Transverse colon (tissue), 4 donors: Measurements from ENCODE around the gene SYT13. TPM values are rescaled to one million over a fixed set of nuclear protein-coding genes. Genes with fewer than 3 reads are reported as not detected.

Experiments used
- DNase-seq: peaks from one replicate; pipeline ENCODE4 v3.0.0-alpha.2; 2019
- H3K27ac ChIP-seq, 4 donors: fragments of 200-600 bp; sonication (generic); 2 replicates each; pipeline ENCODE4 v1.5.1; 2016 to 2018; ENCODE audit warnings: inconsistent platforms in 4 of 4
- H3K27me3 ChIP-seq: fragments of 200-600 bp; sonication (generic); 2 replicates; pipeline ENCODE4 v1.5.1; 2017; ENCODE audit warnings: inconsistent platforms
- H3K36me3 ChIP-seq, 4 donors: fragments of 200-600 bp; sonication (generic); 2 replicates each; pipeline ENCODE4 v1.5.1; 2017 to 2019; ENCODE audit warnings: inconsistent platforms in 4 of 4
- H3K4me1 ChIP-seq, 4 donors: fragments of 200-600 bp; sonication (generic); 2 replicates each; pipeline ENCODE4 v1.5.1; 2017 to 2020; ENCODE audit warnings: inconsistent platforms in 4 of 4
- H3K4me3 ChIP-seq, 4 donors: fragments of 200-600 bp; sonication (generic); 1 replicate in 1 of 4; 2 replicates in 3 of 4; pipeline versions ENCODE4 v1.5.1 to v1.6.1; 2017 to 2019; ENCODE audit warnings: inconsistent platforms in 4 of 4
- H3K9me3 ChIP-seq, 2 donors: fragments of 200-600 bp; sonication (generic); 2 replicates each; pipeline ENCODE4 v1.5.1; 2017 to 2019; ENCODE audit warnings: inconsistent platforms in 2 of 2
- EP300 ChIP-seq: sonication (generic); formaldehyde crosslinking; IDR thresholded peaks from one replicate; pipeline ENCODE4 v1.6.1; 2017; ENCODE audit warnings: antibody characterized with exemption, low read depth
- POLR2A ChIP-seq: fragments of 450-650 bp; IDR thresholded peaks from one replicate; pipeline ENCODE4 v1.6.1; 2016; ENCODE audit warnings: antibody characterized with exemption, mild to moderate bottlenecking, moderate library complexity
- POLR2AphosphoS5 ChIP-seq, 3 donors: sonication (generic); formaldehyde crosslinking; IDR thresholded peaks; one replicate each; pipeline ENCODE4 v1.6.1; 2016; ENCODE audit warnings: antibody characterized with exemption in 3 of 3
- WGBS, 2 donors: methylation state at CpG; one replicate each; pipeline ENCODE4 v1.1.5; 2018; ENCODE audit warnings: low coverage in 1 of 2; 5-methylcytosine and 5-hydroxymethylcytosine counted together
- in situ Hi-C, 4 donors: fragments of 200-750 bp; cut with MboI; loops; one replicate each; pipeline versions ENCODE4 v1.15.0 to v1.15.1; 2017; ENCODE audit warnings: low sequenced_read_pairs in 3 of 4, low pct_ligation_motif_present in 1 of 4, low pct_unique_long_range_greater_than_20kb in 1 of 4
- intact Hi-C: fragments of 100-400 bp; cut with DNase I; formaldehyde crosslinking; loops from one replicate; pipeline ENCODE4 v1.15.1; 2023; ENCODE audit warnings: low total_unique reads
- total RNA-seq, 4 donors: library from RNA; depleted of rRNA; stranded (reverse); fragments of >200 nt; gene quantifications; one replicate each; pipeline ENCODE4 v1.1.0, GENCODE V29; 2016
- TF ChIP-seq, protein P1 (sequence below), 5 experiments: fragments of 200-600 bp in 3 of 5; fragments of 450-650 bp in 2 of 5; sonication (generic) in 3 of 5; IDR thresholded peaks; 1 replicate in 2 of 5; 2 replicates in 3 of 5; pipeline ENCODE4 v1.5.1; 2016 to 2017; ENCODE audit warnings: antibody characterized with exemption in 5 of 5, inconsistent platforms in 3 of 5, mild to moderate bottlenecking in 2 of 5, moderate library complexity in 1 of 5

The SYT13 gene
- total RNA-seq, 4 donors from 2014 or later = 10.5 to 28.6 (median 23.4) TPM

DNA sequence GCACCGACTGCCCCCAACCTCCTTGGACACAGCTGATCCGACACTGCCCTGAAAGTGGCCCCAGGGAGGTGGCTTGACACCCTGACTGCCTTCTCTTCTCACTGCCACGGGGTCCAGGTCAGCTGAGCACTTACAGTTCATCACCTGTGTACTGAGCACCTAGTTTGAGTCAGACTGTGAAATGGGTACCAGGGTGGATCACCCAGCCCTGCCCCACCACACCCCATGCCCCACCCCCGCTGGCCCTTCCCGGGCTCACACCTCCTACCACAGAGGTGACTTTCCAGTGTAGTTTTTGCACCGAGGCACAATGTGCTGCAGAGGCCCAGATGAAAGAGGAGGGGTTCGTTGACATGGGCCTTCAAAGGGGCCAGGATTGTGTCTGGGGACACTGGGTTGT is 80.2 kb downstream of the SYT13 start:
- Histone ChIP-seq H3K9me3 (no peaks in the 10 kb centered on the region), H3K4me3 (no peak overlapping the region), H3K27me3 (no peaks in the 10 kb centered on the region), H3K36me3 (no peaks in the 10 kb centered on the region), H3K27ac (no peak overlapping the region), H3K4me1 (peaks cover 23 to 33% (median 31%) of the 10 kb centered on the region in 4 donors)
- intact Hi-C loops = no loop called here
- WGBS, 2 donors = 75% methylated on average over 7 of the region's 7 CpGs; no CpG with 5 or more reads in 1 of the 2 donors
- DNase-seq = no peak
- in situ Hi-C loops = no loop called here
- TF ChIP-seq, protein P1, sequence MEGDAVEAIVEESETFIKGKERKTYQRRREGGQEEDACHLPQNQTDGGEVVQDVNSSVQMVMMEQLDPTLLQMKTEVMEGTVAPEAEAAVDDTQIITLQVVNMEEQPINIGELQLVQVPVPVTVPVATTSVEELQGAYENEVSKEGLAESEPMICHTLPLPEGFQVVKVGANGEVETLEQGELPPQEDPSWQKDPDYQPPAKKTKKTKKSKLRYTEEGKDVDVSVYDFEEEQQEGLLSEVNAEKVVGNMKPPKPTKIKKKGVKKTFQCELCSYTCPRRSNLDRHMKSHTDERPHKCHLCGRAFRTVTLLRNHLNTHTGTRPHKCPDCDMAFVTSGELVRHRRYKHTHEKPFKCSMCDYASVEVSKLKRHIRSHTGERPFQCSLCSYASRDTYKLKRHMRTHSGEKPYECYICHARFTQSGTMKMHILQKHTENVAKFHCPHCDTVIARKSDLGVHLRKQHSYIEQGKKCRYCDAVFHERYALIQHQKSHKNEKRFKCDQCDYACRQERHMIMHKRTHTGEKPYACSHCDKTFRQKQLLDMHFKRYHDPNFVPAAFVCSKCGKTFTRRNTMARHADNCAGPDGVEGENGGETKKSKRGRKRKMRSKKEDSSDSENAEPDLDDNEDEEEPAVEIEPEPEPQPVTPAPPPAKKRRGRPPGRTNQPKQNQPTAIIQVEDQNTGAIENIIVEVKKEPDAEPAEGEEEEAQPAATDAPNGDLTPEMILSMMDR (IDR thresholded peaks at IDR 0.05) = no peak
- TF ChIP-seq POLR2AphosphoS5 (IDR thresholded peaks at IDR 0.05) (no peak), EP300 (no peak), POLR2A (no peak)

DNA sequence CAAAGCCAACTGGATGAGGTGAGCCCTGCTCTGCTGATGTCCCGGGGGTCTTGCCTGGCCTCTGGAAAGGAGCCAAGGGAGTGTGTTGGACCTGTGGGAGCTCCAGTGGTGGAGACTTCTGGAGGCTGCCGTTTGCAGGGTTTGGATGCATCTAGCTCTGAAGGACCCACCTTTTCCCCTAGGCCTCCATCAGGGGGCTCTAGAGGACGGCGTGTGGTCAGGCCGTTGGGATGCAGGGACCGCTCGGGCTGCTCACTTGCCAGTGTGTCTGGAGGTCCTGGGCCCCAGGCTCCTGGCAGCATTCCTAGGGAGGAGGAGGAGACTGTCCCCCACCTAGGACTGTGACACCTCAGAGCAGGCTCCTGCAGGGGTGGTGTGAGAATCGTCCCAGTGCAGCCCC is 81.4 kb downstream of the SYT13 start:
- H3K9me3 ChIP-seq = no peaks in the 10 kb centered on the region
- no peak for DNase-seq
- TF ChIP-seq POLR2AphosphoS5 (IDR thresholded peaks at IDR 0.05) = no peak
- no peak for TF ChIP-seq POLR2A
- TF ChIP-seq EP300 = no peak
- TF ChIP-seq, protein P1 (IDR thresholded peaks at IDR 0.05) = no peak
- H3K4me3 ChIP-seq = no peak overlapping the region
- no peaks in the 10 kb centered on the region for H3K27me3 ChIP-seq
- no peaks in the 10 kb centered on the region for H3K36me3 ChIP-seq
- WGBS, 2 donors = 69% methylated on average over 6 of the region's 8 CpGs; no CpG with 5 or more reads in 1 of the 2 donors
- H3K4me1 ChIP-seq = peaks cover 12 to 21% (median 20%) of the 10 kb centered on the region in 4 donors
- intact Hi-C loops = no loop called here
- in situ Hi-C loops = no loop called here
- H3K27ac ChIP-seq = no peak overlapping the region

DNA sequence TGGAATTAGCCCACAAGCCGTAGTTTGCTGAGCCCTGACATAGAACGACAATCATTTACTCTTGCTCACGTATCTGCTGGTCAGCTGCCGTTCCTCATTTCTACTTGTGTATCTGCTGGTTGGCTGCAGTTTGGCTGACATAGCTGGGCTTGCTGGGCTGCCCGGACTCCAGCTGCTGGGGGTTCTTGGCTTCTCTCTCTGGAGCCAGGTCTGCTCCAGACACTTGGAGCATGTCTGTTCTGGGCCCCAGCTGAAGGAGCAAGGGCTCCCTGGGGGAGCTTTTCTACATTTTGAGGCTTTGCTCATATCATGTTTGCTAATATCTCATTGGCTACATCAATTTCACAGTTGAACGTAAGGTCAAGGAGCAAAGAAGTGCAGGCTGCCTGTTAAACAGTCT is 92.4 kb downstream of the SYT13 start:
- Histone ChIP-seq H3K4me1 (no peaks in the 10 kb centered on the region), H3K36me3 (no peaks in the 10 kb centered on the region), H3K27ac (peak overlapping the region in 2 of 4 donors; percentile 20 to 38), H3K27me3 (no peaks in the 10 kb centered on the region), H3K9me3 (no peaks in the 10 kb centered on the region), H3K4me3 (no peak overlapping the region)
- 72 to 89% methylated on average over 4 to 6 of the region's 6 CpGs for WGBS, 2 donors
- intact Hi-C loops (loop anchor here (10.0 kb wide), 1 partner anchor 399 kb away; no protein-coding TSS in a partner anchor), in situ Hi-C loops (no loop called here)
- no peak for DNase-seq
- TF ChIP-seq, protein P1 (IDR thresholded peaks at IDR 0.05) = no peak
- TF ChIP-seq POLR2A (no peak), POLR2AphosphoS5 (IDR thresholded peaks at IDR 0.05) (no peak), EP300 (no peak)

Other genes with a start within 250 kb of the SYT13 start
- 10 to 100 TPM in 1 of 4 donors, 1 to 10 TPM in 3; 5.0 to 11.2 (median 7.9) TPM for gene PRDM11, start 139.7 kb downstream of the SYT13 start, total RNA-seq